IPS-20b (cell line): ENCODE measurements around the gene CENPL.
"Not testable (repeated sequence)": the region's sequence is repeated elsewhere in the genome, so short reads cannot be mapped to it uniquely, and the experiment has no call there.

Source experiments
- H3K27ac ChIP-seq: one replicate; pipeline ENCODE4 v1.5.1; 2013; ENCODE audit warnings: low read length
- H3K27me3 ChIP-seq: 2 replicates; pipeline ENCODE4 v1.6.1; 2013; ENCODE audit warnings: mild to moderate bottlenecking, low read length, inconsistent platforms; ENCODE audit not compliant: insufficient read depth
- H3K36me3 ChIP-seq: 2 replicates; pipeline ENCODE4 v1.6.1; 2013; ENCODE audit warnings: low read depth, mild to moderate bottlenecking, inconsistent platforms, low read length, moderate library complexity; ENCODE audit not compliant: insufficient read depth
- H3K4me1 ChIP-seq: 2 replicates; pipeline ENCODE4 v1.6.1; 2013; ENCODE audit warnings: mild to moderate bottlenecking, control low read depth, inconsistent platforms, low read length, moderate library complexity; ENCODE audit not compliant: insufficient read depth
- H3K4me3 ChIP-seq: 2 replicates; pipeline ENCODE4 v1.5.1; 2013; ENCODE audit warnings: mild to moderate bottlenecking, low read length, inconsistent platforms
- H3K9ac ChIP-seq: 2 replicates; pipeline ENCODE4 v1.6.1; 2013; ENCODE audit warnings: low read depth, mild to moderate bottlenecking, inconsistent platforms, low read length, moderate library complexity
- H3K9me3 ChIP-seq: 2 replicates; pipeline ENCODE4 v1.6.1; 2013; ENCODE audit warnings: mild to moderate bottlenecking, low read depth, low read length, inconsistent platforms; ENCODE audit not compliant: insufficient read depth

Gene CENPL

DNA sequence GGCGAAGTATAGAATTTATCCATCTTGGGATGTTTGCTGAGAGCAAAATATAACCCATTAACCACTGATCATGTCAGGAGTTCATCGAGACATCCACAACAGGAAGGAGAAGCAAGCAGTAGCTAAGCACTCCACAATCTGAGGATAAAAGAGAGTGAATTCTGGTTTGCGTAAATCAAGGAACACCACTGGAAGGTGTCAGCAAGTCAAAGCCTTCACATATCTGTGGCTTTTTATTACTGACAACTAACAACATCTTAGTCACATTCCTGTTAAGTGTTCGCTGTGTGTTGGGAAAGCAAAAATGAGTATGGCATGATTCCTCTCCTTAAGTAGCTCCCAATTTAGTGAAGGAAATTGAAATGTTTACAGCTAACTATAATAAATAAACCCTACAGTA lies 44.7 kb downstream of the CENPL start:
- Histone ChIP-seq H3K9me3 (no peaks in the 10 kb centered on the region), H3K36me3 (peaks cover 42% of the 10 kb centered on the region), H3K27ac (no peak overlapping the region), H3K4me1 (no peaks in the 10 kb centered on the region), H3K9ac (no peak overlapping the region), H3K4me3 (no peak overlapping the region), H3K27me3 (no peaks in the 10 kb centered on the region)

GRCh38 chr1:173775578-173776226 lies 49.0 kb downstream of the CENPL start:
- no peak overlapping the region for H3K9ac ChIP-seq
- no peaks in the 10 kb centered on the region for H3K27me3 ChIP-seq
- H3K4me3 ChIP-seq: no peak overlapping the region
- H3K27ac ChIP-seq: no peak overlapping the region
- H3K36me3 ChIP-seq: peaks cover 14% of the 10 kb centered on the region; the same call in 1 of the 2 replicates
- no peaks in the 10 kb centered on the region for H3K4me1 ChIP-seq
- H3K9me3 ChIP-seq: no peaks in the 10 kb centered on the region

GRCh38 chr1:173771560-173771959 lies 53.1 kb downstream of the CENPL start:
- Histone ChIP-seq H3K4me1 (no peaks in the 10 kb centered on the region), H3K27me3 (no peaks in the 10 kb centered on the region), H3K27ac (no peak overlapping the region), H3K9me3 (no peaks in the 10 kb centered on the region), H3K4me3 (no peak overlapping the region), H3K36me3 (peaks cover 5% of the 10 kb centered on the region; the same call in 1 of the 2 replicates), H3K9ac (no peak overlapping the region)

GRCh38 chr1:173770330-173770729 lies 54.4 kb downstream of the CENPL start:
- H3K36me3 ChIP-seq, H3K4me1 ChIP-seq, H3K4me3 ChIP-seq, H3K27ac ChIP-seq, H3K9me3 ChIP-seq, H3K27me3 ChIP-seq, H3K9ac ChIP-seq: not testable (repeated sequence)

- H3K9ac ChIP-seq: no peak overlapping the region
These were observed 55.9 kb downstream of the CENPL start for GRCh38 chr1:173768827-173769226.

GRCh38 chr1:173768206-173768605 lies 56.5 kb downstream of the CENPL start:
- Histone ChIP-seq H3K27ac (no peak overlapping the region), H3K36me3 (no peaks in the 10 kb centered on the region), H3K4me3 (no peak overlapping the region), H3K9ac (no peak overlapping the region), H3K9me3 (peaks cover 7% of the 10 kb centered on the region), H3K27me3 (no peaks in the 10 kb centered on the region), H3K4me1 (no peaks in the 10 kb centered on the region)

More at GRCh38 chr1:173768827-173769226, 55.9 kb downstream of the CENPL start:
- Histone ChIP-seq H3K36me3 (no peaks in the 10 kb centered on the region), H3K4me1 (no peaks in the 10 kb centered on the region), H3K27me3 (no peaks in the 10 kb centered on the region), H3K27ac (no peak overlapping the region), H3K4me3 (no peak overlapping the region), H3K9me3 (peaks cover 7% of the 10 kb centered on the region)

GRCh38 chr1:173764331-173764730 lies 60.4 kb downstream of the CENPL start:
- not testable (repeated sequence) for H3K27me3 ChIP-seq, H3K9ac ChIP-seq
- H3K9me3 ChIP-seq: peaks cover 13% of the 10 kb centered on the region

GRCh38 chr1:173758980-173759379 lies 65.7 kb downstream of the CENPL start:
- Histone ChIP-seq H3K27me3 (no peaks in the 10 kb centered on the region), H3K9me3 (peaks cover 6% of the 10 kb centered on the region; the same call in 1 of the 2 replicates), H3K9ac (no peak overlapping the region), H3K36me3 (peaks cover 48% of the 10 kb centered on the region), H3K4me3 (no peak overlapping the region), H3K27ac (no peak overlapping the region), H3K4me1 (no peaks in the 10 kb centered on the region)

More at GRCh38 chr1:173764331-173764730, 60.4 kb downstream of the CENPL start:
- H3K36me3 ChIP-seq, H3K4me3 ChIP-seq, H3K27ac ChIP-seq, H3K4me1 ChIP-seq: not testable (repeated sequence)

GRCh38 chr1:173758110-173758509 lies 66.6 kb downstream of the CENPL start:
- no peaks in the 10 kb centered on the region for H3K27me3 ChIP-seq
- H3K4me3 ChIP-seq: no peak overlapping the region
- no peak overlapping the region for H3K9ac ChIP-seq
- H3K27ac ChIP-seq: no peak overlapping the region
- no peaks in the 10 kb centered on the region for H3K4me1 ChIP-seq
- H3K9me3 ChIP-seq: peaks cover 6% of the 10 kb centered on the region; the same call in 1 of the 2 replicates
- peaks cover 53% of the 10 kb centered on the region for H3K36me3 ChIP-seq

DNA sequence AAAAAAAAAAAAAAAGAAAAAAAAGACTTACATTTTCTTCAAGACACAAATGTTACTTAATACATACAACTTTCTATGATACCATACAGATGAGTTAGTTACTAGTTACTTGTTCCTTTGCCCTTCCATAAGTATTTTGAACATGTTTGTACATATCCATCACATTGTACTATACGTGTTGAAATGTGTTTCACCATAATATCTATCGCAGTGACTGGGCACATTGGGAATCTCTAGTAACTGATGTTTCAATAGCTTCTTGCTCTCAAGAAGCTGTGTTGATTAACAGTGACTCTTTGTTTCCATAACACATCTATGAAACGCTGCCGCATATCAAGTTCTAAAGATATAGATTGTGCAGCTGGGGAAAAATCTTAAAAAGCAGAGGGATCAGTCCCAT lies 67.0 kb downstream of the CENPL start:
- no peak overlapping the region for H3K27ac ChIP-seq
- peaks cover 56% of the 10 kb centered on the region for H3K36me3 ChIP-seq
- H3K4me3 ChIP-seq: no peak overlapping the region
- H3K27me3 ChIP-seq: no peaks in the 10 kb centered on the region
- H3K9ac ChIP-seq: no peak overlapping the region
- H3K4me1 ChIP-seq: no peaks in the 10 kb centered on the region
- peaks cover 3% of the 10 kb centered on the region; the same call in 1 of the 2 replicates for H3K9me3 ChIP-seq

GRCh38 chr1:173753830-173754229 lies 70.9 kb downstream of the CENPL start:
- peaks cover 53% of the 10 kb centered on the region for H3K36me3 ChIP-seq
- H3K9me3 ChIP-seq: no peaks in the 10 kb centered on the region
- H3K27ac ChIP-seq: no peak overlapping the region
- no peaks in the 10 kb centered on the region for H3K27me3 ChIP-seq
- H3K9ac ChIP-seq: no peak overlapping the region
- no peaks in the 10 kb centered on the region for H3K4me1 ChIP-seq
- no peak overlapping the region for H3K4me3 ChIP-seq
